HEK293 (cell line): ENCODE measurements around the gene LMAN1L.

Source experiments
- CTCF ChIP-seq: fragments of 450-650 bp; formaldehyde crosslinking; IDR thresholded peaks from 2 replicates; pipeline ENCODE4 v1.5.1; 2016; ENCODE audit warnings: missing biosample characterization, missing genetic modification characterization
- ZBTB1 ChIP-seq: fragments of 450-650 bp; formaldehyde crosslinking; IDR thresholded peaks from 2 replicates; pipeline ENCODE4 v1.5.1; 2016; ENCODE audit warnings: missing biosample characterization, missing genetic modification characterization
- TF ChIP-seq, protein P1 (sequence below): fragments of 450-650 bp; IDR thresholded peaks from 2 replicates; pipeline ENCODE4 v1.5.1; 2018; ENCODE audit warnings: missing biosample characterization, missing genetic modification characterization

- TF ChIP-seq CTCF = no peak
- TF ChIP-seq ZBTB1 = no peak
- TF ChIP-seq, protein P1, sequence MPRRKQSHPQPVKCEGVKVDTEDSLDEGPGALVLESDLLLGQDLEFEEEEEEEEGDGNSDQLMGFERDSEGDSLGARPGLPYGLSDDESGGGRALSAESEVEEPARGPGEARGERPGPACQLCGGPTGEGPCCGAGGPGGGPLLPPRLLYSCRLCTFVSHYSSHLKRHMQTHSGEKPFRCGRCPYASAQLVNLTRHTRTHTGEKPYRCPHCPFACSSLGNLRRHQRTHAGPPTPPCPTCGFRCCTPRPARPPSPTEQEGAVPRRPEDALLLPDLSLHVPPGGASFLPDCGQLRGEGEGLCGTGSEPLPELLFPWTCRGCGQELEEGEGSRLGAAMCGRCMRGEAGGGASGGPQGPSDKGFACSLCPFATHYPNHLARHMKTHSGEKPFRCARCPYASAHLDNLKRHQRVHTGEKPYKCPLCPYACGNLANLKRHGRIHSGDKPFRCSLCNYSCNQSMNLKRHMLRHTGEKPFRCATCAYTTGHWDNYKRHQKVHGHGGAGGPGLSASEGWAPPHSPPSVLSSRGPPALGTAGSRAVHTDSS (tag by site-specific recombination) = no peak
Observed at GRCh38 chr15:74799255-74799855, 13.3 kb upstream of the LMAN1L start.
